NCI-H526 (cell line): Measurements from ENCODE around the gene TMEM120B.
"Not testable (repeated sequence)": the region's sequence is repeated elsewhere in the genome, so short reads cannot be mapped to it uniquely, and the experiment has no call there.

ENCODE experiments used
- DNase-seq, 2 experiments: peaks; one replicate each; lab custom pipeline; 2025; lab: John Stamatoyannopoulos, UW

The TMEM120B gene

DNA sequence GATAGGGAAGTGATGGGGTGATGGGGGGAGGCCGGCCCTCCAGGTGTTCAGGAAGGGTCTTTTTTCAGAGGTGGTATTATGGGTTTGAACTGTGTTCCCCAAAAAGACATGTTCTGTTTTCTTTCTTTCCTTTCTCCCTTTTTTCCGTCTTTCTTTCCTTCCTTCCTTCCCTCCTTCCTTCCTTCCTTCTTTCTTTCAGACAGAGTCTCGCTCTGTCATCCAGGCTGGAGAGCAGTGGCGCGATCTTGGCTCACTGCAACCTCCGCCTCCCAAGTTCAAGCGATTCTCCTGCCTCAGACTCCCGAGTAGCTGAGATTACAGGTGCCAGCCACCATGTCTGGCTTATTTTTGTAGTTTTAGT, 3.5 kb upstream of the TMEM120B start:
- DNase-seq = not testable (repeated sequence)

- no peak for DNase-seq
Measured at GRCh38 chr12:121709478-121709961, 3.0 kb upstream of the TMEM120B start.

DNA sequence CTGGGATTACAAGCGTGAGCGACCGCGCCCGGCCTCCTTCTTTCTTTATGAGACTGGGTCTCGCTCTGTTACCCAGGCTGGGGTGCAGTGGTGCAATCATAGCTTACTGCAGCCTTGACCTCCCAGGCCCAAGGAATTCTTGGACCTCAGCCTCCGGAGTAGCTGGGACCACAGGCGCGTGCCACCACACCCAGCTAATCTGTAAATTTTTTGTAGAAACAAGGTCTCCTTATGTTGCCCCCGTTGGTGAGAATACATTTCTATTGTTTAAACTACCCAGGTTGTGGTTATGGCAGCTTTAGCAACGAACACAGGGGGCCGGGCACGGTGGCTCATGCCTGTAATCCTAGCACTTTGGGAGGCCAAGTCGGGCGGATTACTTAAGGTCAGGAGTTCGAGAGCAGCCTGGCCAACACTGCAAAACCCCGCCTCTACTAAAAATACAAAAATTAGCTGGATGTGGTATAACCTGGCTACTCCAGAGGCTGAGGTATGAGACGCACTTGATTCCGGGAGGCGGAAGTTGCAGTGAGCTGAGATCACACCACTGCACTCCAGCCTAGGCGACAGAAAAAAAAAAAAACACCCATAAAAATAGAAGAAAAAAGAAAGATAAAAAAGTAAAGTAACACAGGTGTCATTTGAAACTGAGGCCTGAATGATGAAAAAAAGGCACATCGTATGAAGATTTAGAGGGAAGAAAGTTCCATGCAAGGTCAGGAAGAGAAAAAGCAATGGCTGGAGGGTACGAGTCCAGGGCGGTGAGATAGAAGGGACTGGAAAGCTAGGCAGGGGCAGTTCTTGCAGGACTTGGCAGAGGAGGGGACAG, 977 bp upstream of the TMEM120B start:
- DNase-seq = no peak

GRCh38 chr12:121712190-121712460, 427 bp upstream of the TMEM120B start:
- peak in 1 of 2 experiments; percentile 37 for DNase-seq

DNA sequence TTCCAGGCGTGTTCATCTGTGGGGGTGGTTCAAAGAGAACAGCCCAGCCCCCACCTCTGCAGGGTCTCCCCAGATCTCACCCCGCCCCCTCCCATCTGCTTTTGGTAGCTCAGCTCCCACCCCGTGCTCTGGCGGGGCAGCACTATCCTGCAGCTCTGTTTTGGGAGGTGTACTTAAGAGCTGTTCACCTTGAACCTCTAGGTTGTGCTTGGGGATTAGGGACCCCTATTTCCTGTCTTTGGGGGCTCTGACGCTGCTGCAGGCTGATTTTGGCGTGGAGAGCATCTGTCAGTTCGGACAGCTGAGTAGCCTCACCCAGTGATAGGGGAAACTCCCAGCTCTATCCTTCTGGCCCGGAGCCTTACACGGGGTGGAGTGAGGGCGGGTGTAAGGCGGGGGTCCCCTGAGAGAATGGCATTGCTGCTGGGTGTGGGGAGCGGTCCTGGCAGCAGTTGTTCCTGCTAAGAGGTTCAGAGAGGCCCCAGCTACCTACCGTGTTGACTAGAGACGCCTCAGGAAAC, 765 bp downstream of the TMEM120B start:
- DNase-seq = peak in 1 of 2 experiments; percentile 49

- no peak for DNase-seq
Measured at GRCh38 chr12:121713793-121714192, 1.2 kb downstream of the TMEM120B start.

DNA sequence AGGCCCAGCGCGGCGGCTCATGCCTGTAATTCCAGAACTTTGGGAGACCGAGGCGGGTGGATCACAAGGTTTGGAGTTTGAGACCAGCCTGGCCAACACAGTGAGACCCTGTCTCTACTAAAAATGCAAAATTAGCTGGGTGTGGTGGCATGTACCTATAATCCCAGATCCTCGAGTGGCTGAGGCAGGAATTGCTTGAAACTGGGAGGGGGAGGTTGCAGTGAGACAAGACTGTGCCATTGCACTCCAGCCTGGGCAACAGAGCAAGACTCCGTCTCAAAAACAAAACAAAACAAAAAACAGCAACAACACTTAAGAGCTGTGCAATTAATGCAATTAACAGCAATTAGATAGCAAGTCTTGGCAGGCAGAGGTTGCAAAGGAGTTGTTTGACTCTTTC, 2.5 kb downstream of the TMEM120B start:
- DNase-seq = not testable (repeated sequence)

GRCh38 chr12:121715862-121716435, 3.4 kb downstream of the TMEM120B start:
- no peak for DNase-seq

- DNase-seq = no peak
Measured at GRCh38 chr12:121717041-121717699, 4.6 kb downstream of the TMEM120B start.

- no peak for DNase-seq
Measured at GRCh38 chr12:121718653-121719239, 6.2 kb downstream of the TMEM120B start.

DNA sequence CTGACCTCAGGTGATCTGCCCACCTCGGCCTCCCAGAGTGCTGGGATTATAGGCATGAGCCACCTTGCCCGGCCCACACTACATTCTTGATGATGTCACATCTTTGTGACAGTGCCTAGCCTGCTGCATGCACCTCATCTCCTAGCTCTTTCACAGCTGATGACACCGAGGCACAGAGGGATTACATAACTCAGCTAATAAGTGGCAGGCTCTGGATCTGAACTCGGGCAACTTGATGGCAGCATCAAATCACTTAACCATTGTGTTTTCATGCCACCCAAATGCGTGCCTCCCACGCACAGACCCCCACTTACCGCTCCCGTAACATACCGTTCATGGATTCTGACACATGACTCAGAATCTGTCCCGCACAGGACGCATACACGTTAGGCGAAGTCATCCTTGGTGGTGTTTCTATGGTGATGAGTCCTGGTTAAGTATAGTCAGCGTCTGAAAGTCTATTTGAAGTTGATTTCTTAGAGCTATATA, 7.4 kb downstream of the TMEM120B start:
- no peak for DNase-seq

- no peak for DNase-seq
Measured at GRCh38 chr12:121720762-121721161, 8.2 kb downstream of the TMEM120B start.

DNA sequence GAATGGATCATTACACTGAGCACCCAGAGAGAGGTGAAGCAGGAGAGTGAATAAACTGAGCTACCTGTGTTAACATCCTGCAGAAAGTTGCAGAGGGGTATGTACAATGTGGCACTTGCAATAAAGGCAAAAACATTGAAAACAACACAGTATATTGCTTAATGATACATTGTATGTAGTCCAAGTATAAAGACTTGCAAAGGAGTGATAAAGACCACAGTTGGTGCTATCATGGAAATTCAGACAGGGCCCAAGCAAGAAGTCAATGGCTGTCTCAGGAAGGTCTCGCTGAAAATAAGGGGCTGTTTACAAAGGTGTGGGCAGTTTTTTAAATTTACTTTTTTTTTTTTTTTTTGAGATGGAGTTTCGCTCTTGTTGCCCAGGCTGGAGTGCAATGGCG, 10.0 kb downstream of the TMEM120B start:
- DNase-seq = no peak

DNA sequence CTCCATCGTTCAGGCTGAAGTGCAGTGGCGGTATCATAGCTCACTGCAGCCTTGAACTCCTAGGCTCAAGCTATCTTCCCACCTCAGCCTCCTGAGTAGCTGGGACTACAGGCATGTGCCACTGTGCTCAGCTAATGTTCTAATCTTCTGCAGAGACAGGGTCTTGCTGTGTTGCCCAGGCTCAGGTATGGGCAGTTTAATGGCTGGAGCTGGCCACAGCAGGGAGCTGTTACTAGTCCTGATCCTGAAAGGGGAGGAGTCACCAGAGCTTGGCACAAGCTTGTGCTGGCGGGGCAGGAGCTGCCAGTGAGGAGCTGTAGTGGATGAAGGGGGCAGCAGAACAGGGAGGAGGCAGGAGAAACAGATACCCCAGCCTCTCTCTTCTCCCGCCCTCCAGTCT, 10.6 kb downstream of the TMEM120B start:
- no peak for DNase-seq

DNA sequence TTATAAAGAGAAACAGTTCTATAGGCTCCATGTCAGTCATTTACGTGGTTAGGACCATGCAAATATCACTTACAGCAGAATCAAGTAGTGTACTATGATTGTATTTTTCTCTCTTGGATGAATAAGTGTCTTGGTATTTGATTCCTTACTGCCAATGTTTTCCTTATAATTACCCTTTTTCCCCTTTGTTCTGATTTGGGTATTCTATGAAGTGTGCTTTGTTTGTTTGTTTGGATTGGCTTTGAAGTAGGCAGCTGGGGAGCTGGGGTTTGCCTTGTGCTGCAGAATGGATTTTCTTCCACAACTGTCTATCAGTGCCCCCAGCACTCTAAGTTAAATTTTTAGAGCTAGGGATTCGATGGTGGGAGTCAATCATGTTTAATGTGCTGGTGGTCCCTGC, 12.4 kb downstream of the TMEM120B start:
- DNase-seq = no peak

DNA sequence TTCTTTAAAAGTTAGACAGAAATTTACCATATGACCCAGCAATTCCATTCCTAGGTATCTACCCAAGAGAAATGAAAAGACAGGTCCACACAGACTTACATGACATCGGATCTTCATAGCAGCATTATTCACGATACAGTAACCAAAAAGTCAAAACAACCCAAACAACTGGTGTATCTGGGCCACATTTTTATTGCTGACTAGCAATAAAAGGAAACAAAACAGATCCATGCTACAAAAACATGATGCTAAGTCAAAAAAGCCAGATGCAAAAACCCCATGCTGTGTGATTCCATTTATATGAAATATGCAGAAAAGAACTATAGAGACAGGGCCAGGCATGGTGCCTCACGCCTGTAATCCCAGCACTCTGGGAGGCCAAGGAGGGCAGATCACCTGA, 12.9 kb downstream of the TMEM120B start:
- DNase-seq = no peak

- DNase-seq = no peak
Measured at GRCh38 chr12:121729021-121729420, 16.5 kb downstream of the TMEM120B start.

DNA sequence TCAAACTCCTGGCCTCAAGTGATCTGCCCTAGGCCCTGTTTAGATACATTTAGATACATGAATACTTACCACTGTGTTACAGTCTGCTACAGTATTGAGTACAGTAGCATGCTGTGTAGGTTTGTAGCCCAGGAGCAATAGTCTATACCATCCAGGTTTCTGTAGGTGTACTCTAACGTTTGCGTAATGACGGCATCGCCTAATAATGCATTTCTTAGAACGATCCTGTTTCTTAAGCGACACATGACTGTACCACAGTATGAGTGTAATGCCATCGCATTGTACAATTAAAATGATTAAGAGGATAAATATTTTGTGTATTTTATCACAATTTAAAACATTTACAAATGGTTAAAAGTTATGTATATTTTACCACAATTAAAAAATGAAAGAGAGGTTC, 18.9 kb downstream of the TMEM120B start:
- DNase-seq = no peak

GRCh38 chr12:121733849-121734248, 21.3 kb downstream of the TMEM120B start:
- DNase-seq = no peak

GRCh38 chr12:121738340-121738858, 25.8 kb downstream of the TMEM120B start:
- no peak for DNase-seq

GRCh38 chr12:121740847-121741246, 28.3 kb downstream of the TMEM120B start:
- no peak for DNase-seq

DNA sequence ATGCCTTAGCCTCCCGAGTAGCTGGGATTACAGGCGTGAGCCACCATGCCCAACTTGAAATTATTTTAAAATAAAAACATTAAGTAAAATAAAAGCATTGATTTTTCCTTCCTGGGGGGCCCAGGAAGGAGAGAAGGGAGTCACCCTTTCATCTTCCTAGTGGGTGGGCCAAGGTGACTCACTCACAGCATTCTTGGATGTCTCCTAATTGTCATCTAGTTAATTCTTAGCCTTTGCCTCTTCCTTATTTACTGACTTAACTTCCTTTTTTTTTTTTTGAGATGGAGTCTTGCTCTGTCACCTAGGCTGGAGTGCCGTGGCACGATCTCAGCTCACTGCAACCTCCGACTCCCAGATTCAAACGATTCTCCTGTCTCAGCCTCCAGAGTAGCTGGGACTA, 29.2 kb downstream of the TMEM120B start:
- DNase-seq = no peak
